HG03575 (cell line): Measurements from ENCODE around the gene DENND10.
"Not testable (repeated sequence)": the region's sequence is repeated elsewhere in the genome, so short reads cannot be mapped to it uniquely, and the experiment has no call there.

Source experiments
- ATAC-seq: cut with Tn5 transposase; IDR thresholded peaks from one replicate; pipeline ENCODE4 v1.9.1; 2021; ENCODE audit not compliant: unreplicated experiment, insufficient number of reproducible peaks, low FRiP score; ENCODE audit errors: extremely low read depth

DENND10 gene

DNA sequence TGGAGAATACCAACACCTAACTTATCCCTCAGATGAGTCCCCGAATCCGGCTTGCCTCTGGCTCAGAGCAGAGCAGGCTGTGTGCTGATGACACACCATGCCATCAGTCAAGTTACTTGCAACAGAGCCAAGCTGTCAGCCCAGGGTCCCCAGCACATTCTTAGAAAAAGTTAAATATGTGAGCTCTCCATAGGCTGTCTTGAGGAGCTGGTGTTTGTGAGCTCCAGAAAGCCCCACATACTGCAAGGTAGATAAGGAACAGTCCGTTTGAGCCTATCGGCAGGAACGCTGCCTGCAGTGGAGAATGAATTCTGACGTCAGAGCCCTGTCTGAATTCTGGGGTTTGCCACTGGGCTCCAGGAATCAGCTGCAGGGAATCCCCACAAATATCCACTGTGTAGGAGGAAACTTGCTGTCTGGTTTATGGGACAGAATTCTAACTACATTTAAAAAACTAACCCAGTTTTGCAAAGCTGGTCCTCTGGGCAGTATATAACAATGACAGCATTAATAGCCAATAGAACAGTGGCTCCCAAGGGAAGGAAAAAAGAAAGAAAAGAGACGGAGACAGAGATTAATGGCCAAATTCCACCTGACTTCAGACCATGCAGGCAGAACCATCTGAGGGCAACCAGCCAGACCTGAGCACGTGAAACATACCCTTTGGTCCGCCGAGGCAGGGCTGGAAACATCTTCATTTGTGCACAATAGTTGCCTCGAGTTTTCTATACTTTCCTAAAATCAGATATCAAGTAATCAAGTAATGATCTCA is 58.0 kb downstream of the DENND10 start:
- no peak for ATAC-seq

DNA sequence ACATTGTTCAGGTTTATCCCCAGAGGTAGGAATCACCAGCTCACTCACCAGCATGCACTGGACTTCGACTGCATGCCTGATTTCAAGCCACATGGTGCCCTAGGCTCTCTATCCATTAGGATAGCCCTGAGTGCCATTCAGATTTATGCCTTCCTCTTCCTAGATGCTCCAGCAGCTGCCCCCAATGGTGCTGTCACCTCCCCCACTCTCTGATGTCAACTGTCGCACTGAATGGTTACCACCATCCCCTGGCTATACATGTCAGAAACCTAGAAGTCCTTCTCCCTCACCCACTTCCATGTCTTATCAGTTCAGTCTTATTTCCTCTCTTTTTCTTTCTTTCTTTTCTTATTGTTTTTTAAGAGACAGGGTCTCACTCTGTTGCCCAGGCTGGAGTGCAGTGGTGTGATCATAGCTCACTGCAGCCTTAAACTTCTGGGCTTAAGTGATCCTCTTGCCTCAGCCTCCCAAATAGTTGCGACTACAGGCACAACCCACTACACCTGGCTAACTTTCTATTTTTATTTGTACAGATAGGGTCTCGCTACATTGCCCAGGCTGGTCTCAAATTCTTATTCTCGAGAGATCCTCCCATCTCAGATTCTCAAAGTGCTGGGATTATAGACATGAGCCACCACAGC is 58.7 kb downstream of the DENND10 start:
- ATAC-seq: no peak

DNA sequence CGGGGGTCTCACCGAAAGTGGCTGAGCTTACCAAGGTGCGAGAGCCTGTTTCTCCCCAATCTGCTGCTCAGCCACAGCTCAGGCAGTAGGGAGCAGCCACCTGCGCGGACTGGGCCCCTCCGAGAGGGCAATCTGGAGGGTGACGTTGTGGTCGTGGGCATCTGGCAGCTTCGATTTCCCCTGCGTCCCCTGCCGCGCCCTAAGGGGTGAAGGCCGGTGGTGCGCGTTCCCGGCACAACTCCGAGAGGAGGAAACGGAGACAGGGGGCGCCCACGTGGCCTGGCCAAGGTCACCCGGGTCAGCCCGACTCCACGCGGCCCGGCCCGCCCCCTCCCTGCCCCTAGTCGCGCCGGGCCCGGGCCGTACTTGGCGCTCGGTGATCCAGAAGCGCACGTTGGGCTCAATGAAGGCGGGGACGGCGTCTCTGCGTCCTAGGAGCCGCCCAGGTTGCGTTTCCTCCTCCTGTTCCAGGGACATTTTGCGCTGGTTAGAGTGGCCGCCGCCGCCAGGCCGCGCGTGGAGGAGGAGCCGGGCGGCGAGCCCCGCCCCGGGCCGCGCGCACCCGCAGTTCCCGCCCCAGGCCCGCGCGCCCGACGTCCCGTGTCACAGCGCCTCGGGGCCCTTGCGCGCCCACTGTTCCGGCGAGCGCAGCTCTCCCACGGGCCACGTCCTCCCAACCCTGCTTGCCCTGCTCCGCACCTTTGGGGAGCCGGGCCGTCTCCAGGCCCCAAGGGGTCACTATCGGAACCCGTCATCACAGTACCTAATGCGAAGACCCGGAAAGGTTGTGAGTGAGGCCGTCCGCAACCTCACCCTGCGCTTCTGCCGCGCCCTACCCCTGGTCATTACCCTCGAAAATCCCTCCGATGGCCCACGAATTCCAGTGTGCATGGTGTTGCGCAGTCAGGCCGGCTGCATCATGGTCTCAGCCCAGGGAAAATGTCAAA is 61.5 kb downstream of the DENND10 start, which contains the start of gene SFXN4:
SFXN4 (minus strand) TSS at position 544 of the 947 bp plus-strand sequence; CDS start at position 477, 67 bp downstream.
- ATAC-seq: no peak

DNA sequence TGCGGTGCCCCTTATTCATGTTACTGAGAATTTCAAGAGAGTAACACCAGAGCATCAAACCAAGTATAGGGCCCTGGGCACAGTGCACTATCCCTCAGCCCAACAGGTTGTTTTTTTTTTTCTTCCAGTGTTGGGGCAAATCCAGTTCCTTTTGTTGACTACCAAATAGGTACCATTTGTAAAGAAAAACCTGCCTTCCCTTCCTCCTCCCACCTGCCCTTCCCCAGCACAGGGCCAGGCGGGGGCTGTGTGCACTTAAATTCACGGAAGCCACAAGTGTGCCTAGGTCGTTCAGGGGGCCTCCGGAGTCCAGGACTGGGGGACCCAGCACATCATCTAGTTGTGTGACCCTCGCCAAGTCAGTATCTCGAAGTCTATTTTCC is 62.2 kb downstream of the DENND10 start:
- ATAC-seq: no peak

DNA sequence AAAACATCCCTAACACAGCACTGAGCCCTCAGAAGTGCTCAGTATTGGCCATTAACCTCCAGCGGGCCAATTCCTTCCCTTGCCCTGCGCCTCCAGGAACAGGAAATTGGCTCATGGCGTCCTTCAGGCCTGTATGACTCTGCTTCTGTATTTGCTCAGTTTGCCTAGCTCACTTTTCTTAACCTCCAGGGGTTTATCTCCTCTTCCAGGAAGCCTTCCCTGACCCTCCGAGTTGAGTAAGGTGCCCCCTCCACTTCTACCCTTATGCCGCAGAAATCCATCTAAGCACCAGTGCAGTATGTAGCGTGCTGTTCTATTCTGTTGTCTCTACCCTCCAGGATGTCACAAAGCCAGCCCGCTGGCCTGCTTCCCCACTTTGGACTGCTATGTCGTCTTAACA is 62.7 kb downstream of the DENND10 start:
- no peak for ATAC-seq

DNA sequence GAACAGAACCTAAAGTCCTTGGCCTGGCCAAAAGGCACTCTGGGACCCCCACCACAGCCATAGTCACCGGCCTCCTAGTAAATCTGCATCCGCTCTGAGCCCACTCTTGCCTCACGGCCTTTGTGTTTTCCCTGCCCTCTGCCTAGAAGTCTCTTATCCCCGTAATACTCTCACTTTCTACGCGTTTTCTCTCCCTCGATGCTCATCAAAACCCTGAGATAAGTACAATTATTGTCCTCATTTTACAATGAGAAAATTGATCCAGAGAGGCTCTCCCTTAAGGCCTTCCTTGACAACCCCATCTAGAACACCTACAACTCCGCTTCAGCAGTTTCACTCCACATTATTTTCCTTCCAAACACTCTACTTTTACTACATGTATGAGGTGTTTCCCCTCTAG is 63.1 kb downstream of the DENND10 start:
- no peak for ATAC-seq

DNA sequence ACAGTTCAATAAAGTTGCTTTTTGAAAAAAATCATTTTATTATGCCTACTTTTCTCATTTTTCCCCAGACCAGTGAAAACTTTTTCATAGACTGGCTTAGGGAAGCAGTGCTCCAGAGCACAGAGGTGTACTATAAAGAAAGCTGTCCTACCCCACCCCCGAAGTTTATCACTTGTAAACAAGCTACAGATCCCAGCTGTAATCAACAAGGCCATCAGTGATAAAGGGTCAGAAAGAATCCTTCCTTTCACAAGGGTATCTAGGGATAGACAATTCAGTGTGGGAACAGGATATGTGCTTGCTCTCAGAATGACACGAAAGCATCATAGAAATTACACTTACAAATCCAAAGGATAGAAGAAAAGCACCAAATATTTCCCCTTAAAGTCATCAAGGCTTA is 70.2 kb downstream of the DENND10 start:
- ATAC-seq: no peak

DNA sequence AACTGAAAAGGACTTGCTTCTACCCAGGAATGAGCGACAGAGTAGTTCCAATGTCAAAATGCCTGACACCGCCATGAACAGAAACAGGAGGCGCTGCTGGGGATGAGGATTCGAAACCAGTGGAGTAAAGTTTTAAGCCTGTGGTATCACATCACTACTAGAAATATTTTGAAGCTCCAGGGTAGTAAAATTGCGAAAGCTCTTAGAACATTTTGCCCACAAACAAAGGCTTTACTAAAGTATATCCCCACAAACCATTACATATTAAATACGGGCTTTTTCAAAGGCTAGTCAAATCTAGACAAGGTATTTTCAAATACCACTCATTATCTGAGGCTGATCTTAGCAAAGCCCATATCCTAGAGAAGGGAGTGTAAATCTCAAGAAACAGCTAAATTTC is 72.3 kb downstream of the DENND10 start:
- no peak for ATAC-seq

DNA sequence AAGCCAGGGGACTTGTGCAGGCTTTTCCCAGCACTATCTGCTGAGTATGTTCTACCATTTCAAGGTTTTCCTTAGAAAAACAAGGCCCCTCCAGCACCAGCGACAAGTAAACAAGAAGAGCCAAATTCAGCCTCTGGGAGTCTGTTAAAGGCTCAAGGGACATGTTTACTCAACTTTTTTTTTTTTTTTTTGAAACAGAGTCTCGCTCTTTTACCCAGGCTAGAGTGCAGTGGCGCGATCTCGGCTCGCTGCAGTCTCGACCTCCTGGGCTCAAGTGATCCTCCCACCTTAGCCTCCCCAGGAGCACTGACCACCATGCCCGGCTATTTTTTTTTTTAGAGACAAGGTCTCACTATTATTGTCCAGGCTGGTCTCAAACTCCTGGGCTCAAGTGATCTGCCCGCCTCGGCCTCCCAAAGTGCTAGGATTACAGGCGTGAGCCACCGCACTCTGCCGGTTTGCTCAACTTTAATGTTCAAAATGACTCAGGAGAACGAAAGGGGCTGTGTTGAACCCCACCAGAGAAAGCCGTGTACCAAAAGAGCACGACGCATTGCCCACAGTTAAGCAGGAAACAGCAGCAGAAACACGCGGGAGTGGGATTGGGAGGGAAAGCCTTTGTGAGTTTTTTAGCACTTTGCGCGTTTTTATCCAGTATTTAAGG is 73.9 kb downstream of the DENND10 start:
- ATAC-seq: no peak

DNA sequence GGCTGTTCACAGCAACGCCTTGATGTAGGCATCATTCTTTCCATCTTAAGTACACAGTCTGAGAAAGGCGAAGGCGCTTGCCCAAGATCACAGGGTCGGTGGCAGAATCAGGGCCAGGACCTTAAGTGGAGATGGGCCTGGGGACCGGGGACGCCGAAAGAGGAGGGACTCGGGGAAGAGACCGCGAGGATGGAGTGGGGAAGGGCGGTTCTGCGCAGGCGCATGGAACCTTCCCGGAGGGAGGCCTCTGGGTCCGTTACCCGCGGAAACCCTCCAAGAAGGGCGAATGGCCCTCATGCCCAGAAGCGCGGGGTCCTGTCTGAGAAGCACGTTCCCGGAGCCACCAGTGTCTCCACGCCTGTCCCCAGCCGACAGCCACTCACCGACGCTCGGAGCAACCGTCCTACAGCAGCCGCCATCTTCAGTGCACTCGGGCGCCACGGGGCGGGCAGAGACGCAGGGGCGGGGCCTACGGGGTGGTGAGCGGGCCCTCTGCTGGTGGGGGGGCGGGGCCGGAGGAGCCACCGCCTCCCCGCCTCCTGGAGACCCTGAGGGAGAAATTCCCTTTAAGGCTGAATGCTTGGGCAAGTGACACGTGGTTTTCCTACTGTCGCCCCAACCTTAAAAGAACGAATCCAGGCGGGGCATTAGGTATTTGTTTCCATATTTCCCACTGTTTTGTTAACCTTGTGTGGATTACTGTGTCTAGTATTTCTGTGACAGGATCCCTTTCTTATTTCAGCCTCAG is 74.6 kb downstream of the DENND10 start, which contains the start of gene PRDX3:
PRDX3 (minus strand) TSS at position 441 of the 748 bp plus-strand sequence; CDS start at position 419, 22 bp downstream.
- ATAC-seq: peak; percentile 44

DNA sequence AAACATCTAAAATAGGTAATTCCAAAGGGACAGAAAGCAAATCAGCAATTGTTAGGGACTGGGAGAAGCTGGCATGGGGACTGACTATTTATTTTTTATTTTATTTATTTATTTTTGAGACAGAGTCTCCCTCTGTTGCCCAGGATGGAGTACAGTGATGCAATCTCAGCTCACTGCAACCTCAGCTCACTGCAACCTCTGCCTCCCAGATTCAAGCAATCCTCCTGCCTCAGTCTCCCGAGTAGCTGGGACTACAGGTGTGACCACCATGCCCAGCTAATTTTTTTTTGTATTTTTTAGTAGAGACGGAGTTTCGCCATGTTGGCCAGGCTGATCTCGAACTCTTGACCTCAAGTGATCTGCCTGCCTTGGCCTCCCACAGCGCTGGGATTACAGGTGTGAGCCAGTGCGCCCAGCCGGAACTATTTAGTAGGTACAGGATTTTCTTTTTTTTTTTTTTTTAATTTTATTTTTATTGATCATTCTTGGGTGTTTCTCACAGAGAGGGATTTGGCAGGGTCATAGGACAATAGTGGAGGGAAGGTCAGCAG is 77.0 kb downstream of the DENND10 start:
- ATAC-seq: not testable (repeated sequence)

DNA sequence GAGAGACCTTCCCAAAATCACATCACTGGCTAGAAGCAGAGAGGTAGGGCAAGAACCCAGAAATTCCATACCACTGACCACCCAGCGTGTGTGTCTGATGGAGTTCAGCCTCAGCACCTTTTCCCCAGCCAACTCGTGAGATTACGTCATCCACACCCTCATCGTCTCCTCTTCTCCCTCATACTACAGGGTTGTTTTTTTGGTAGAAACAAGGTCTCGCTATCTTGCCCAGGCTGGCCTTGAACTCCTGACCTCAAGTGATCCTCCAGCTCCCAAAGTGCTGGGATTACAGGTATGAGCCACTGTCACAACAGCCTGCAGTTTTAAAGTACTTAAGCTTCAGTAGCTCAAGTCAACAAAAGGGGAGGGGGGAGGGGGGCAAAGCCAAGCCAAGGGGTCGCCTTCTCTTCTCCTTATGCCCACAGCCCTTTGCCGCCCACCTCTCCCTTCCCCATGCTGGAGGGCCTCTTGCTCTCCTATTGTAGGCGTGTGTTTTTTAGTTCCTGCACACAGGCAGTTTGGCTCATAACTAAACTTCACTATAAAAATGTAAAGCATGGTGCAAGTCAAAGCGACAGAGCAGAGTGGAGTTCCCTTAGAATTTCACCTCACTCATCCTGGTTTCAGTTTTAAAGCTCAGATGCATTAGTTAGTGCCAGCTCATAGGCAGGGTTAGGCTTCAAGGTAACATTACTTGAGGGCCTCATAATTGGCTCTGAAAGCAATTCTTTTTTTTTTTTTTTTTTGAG is 79.9 kb downstream of the DENND10 start:
- ATAC-seq: no peak
